HG02884 (cell line): ENCODE data around the gene TRIP13.
"Not testable (repeated sequence)": the region's sequence is repeated elsewhere in the genome, so short reads cannot be mapped to it uniquely, and the experiment has no call there.

Experiments
- ATAC-seq: cut with Tn5 transposase; IDR thresholded peaks from one replicate; pipeline ENCODE4 v1.9.1; 2021; ENCODE audit warnings: mild to moderate bottlenecking, moderate library complexity; ENCODE audit not compliant: unreplicated experiment

Gene TRIP13

GRCh38 chr5:934381-934967 lies 41.8 kb downstream of the TRIP13 start:
- ATAC-seq = not testable (repeated sequence)

- no peak for ATAC-seq
These were observed 42.9 kb downstream of the TRIP13 start for GRCh38 chr5:935510-936084.

- no peak for ATAC-seq
These were observed 43.8 kb downstream of the TRIP13 start for GRCh38 chr5:936149-937144.

GRCh38 chr5:937151-937924 lies 44.7 kb downstream of the TRIP13 start:
- ATAC-seq = no peak

GRCh38 chr5:939368-939767 lies 46.7 kb downstream of the TRIP13 start:
- ATAC-seq = no peak

- ATAC-seq = not testable (repeated sequence)
These were observed 48.1 kb downstream of the TRIP13 start for GRCh38 chr5:940741-941140.

- ATAC-seq = no peak
These were observed 50.7 kb downstream of the TRIP13 start for GRCh38 chr5:943201-943917.

- no peak for ATAC-seq
These were observed 51.4 kb downstream of the TRIP13 start for GRCh38 chr5:943918-944620.

- no peak for ATAC-seq
These were observed 51.9 kb downstream of the TRIP13 start for GRCh38 chr5:944621-944927.

GRCh38 chr5:944992-945685 lies 52.5 kb downstream of the TRIP13 start:
- ATAC-seq = no peak

- no peak for ATAC-seq
These were observed 53.2 kb downstream of the TRIP13 start for GRCh38 chr5:945691-946551.

- ATAC-seq = no peak
These were observed 54.3 kb downstream of the TRIP13 start for GRCh38 chr5:946720-947625.

GRCh38 chr5:947626-948471 lies 55.2 kb downstream of the TRIP13 start:
- ATAC-seq = no peak

- ATAC-seq = no peak
These were observed 56.0 kb downstream of the TRIP13 start for GRCh38 chr5:948472-949274.

GRCh38 chr5:949275-949543 lies 56.5 kb downstream of the TRIP13 start:
- ATAC-seq = no peak
